ENCODE measurements around the gene CHSY3.

DNA sequence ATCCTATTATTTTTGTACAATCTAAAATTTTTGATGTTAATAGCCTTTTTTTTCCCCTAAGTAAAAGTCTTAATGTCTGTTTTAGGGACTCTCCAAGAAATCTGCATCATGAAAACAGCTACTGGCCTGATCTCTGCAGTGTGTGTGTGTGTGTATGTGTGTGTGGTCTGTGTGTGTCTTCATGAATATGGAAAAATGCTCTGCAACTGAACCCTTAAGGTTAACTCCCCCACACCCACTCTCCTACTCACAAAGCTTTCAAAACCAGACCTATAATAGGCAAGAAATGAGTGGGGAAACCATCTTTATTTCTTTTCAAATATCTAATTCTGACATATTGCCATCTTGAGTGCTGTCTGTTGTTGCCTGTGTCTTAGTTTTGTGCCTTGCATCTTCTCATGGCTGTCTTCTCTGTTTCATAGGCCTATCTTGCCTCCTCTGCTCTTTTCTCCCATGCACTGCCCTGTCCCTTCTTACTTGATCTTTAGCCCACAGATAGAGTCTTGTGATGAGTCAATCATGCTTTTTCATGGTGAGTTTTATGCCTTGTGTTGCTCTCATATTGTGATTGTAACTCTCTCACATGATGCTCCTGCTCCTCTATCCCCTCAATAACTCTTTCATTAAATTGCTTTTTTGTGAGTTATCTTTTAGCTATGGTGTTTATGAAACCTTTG lies 68.3 kb downstream of the CHSY3 start:
- TF ChIP-seq CTCF (conservative IDR thresholded peaks at IDR 0.05 in 1 of 2, IDR thresholded peaks at IDR 0.05 in 1 of 2; ENCODE audit: low read depth in 1 of 2, low read length in 2 of 2) (no peak), EZH2 (IDR thresholded peaks at IDR 0.05; ENCODE audit: low read length, missing control alignments) (no peak)

Measured in fibroblast of lung (primary cell).